HG03066 (cell line): Measurements from ENCODE around the gene HAGHL.
"Not testable (repeated sequence)": the region's sequence is repeated elsewhere in the genome, so short reads cannot be mapped to it uniquely, and the experiment has no call there.

ENCODE experiments used
- ATAC-seq: cut with Tn5 transposase; IDR thresholded peaks from one replicate; pipeline ENCODE4 v1.9.1; 2021; ENCODE audit warnings: low read depth; ENCODE audit not compliant: unreplicated experiment

HAGHL gene

DNA sequence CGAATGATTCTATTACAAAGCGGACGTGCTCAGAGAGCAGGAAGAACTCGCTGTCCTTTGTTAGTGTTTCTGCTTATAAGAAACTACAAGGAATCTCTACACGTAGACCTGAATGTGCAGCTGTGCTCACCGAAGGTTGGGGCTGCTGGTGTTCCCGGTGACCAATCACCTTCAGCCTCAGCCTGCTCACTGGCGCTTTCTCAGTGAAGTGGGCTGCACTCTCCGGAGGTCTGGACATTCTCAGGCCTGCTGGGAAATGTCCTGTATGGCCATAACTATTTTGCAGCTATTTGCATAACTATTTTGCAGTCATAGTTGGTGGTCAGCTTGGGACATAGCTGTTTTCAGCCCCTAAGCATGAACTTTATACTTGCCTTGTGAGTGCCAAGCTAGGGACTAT lies 23.6 kb downstream of the HAGHL start:
- ATAC-seq: no peak

DNA sequence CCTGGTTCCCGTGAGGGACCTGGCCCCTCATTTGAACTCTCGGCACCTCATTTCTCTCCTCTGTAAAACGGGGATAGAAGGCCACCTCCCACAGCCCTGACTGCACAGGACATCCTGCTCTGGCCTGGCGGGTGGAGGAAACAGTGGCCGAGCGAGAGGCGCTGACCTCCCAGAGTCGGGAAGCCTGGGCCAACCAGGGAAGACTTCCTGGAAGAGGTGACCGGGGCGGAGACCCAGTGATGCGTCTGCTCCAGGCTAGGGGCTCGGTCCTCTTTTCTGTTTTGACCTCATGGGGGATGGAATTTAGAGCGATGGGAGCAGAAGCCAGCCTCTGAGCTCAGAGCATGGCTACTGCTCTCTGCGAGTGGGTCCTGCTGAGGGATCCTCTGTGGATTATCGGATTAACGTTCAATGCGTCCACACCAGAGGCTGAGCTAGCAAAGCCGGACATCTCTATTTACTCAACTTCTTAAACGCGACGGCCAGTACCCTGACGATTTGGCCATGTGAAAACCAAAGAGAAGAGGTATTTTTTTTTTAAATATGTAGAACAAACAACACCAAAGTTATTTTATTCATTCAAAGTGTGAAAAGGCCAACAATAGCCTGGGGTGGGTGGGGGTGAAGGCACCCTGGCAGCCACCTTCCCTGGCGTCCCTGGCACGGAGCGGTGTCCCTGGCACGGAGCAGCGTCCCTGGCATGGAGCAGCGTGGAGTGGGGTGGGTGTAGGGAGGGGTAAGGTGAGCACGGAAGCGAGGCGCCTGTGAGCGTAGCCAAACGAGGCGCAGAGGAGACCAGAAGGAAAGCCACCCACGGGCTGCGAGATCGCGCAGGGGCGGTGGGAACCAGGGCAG lies 24.5 kb downstream of the HAGHL start:
- no peak for ATAC-seq

DNA sequence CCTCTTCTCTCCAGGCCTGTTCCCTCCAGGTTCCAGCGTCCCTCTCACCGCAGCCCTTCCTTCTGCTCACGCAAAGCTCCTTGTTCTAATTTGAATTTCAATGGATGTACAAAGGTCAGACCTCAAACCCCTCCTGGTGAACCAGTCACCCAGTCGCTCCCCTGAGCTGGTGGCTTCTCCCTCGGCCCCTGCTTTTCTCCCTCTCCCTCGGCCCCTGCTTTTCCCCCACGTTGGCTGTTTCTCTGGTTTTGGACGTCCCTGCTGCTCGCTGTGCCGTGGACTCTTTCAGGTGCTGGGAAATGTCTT lies 25.1 kb downstream of the HAGHL start:
- no peak for ATAC-seq

DNA sequence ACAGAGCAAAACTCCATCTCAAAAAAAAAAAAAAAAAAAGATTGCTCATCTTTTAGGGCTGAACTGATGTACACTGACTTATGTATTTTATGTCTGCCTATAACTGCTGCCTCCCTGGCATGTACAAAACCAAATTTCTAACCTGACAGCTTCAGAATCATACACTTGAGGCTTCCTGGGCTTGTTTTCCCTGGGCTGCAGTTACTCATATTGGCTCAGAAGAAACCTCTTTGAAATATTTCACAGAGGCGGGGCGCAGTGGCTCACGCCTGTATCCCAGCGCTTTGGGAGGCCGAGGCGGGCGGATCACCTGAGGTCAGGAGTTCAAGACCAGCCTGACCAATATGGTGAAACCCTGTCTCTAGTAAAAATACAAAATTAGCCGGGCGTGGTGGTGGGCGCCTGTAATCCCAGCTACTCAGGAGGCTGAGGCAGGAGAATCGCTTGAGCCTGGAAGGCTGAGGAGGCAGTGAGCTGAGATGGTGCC lies 27.3 kb downstream of the HAGHL start:
- ATAC-seq: not testable (repeated sequence)

DNA sequence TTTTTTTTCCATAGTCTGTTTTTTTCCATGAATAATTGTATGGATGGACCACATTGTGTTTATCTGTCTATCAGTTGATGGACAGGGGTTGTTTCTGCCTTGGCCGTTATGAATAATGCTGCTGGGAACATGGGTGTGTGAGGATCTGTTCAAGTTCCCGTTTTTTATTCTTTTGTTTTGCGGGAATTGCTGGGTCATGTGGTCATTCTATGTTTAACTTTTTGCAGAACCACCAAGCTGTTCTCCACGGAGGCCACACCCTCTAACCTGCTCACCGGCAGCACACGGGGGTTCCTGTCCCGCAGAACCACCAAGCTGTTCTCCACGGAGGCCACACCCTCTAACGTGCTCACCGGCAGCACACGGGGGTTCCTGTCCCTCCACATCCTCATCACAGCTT lies 27.8 kb downstream of the HAGHL start:
- ATAC-seq: no peak

DNA sequence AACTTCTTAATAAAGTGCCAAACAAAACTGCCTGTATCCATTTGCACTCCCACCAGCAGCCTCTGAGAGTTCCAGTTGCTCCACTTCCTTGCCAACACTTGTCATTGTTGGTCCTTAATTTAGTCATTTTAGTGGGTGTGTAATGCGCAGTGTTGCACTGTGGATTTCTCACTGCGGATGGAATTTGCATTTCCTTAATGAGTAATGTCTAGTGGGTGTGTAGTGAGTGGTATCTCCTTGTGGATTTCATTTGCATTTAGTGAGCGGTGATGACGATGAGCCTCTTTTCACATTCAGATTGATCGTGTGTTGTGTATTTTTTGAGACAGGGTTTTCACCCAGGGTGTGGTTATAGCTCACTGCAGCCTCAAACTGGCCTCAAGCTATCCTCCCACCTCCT lies 29.5 kb downstream of the HAGHL start:
- no peak for ATAC-seq

DNA sequence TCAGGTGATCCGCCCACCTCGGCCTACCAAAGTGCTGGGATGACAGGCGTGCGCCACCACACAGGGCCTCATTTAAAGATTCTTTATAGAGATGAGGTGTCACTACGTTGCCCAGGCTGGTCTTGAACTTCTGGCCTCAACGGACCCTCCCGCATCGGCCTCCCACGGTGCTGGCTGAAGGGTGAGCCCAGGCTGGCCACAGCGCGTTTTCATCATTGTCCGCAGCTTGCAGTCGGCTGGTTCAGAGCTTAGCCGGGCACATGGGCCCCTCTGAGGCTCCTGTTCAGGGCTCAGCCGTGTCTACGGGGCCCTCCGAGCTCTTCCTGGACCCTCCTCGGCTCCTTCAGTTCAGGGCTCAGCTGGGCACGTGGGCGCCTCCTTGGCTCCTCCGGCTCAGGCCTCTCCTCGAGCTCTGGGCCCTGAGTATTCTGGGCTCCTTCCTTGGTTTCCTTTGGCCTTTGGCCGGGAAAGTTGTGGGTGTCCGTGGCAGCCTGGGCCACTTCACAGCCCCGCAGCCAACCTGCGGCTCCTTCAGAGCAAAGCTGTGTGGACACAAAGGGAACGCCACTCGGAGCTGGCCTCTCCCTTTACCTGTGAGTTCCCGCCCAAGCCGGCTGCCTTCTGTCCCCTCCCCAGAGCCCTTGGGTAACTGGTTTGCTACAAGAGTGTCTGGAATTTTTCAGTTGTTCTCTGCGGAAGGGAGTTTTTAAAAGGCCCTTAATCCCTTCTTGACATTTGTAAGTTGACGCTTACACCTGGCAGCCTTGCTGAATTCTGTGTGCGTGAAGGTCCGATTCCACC lies 32.4 kb downstream of the HAGHL start:
- no peak for ATAC-seq

DNA sequence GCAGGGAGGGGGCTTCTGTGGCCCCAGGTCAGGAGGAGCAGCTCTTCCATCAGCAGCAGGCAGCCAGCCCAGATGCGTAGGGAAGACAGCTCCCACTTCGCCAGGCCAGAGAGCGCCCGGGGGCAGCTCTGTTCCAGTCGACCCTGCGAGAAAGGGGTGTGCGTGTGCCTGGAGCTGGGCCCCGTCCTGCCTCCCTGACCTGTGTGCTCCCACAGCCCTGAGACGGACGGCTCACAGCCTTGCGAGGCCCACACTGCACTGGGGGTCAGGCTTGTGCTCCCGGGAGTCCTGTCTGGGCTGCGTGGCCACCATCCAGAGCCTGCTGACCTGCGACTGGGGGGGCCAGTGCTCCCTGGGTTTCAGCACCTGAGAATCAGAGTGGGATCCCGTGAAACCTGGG lies 33.2 kb downstream of the HAGHL start:
- no peak for ATAC-seq

DNA sequence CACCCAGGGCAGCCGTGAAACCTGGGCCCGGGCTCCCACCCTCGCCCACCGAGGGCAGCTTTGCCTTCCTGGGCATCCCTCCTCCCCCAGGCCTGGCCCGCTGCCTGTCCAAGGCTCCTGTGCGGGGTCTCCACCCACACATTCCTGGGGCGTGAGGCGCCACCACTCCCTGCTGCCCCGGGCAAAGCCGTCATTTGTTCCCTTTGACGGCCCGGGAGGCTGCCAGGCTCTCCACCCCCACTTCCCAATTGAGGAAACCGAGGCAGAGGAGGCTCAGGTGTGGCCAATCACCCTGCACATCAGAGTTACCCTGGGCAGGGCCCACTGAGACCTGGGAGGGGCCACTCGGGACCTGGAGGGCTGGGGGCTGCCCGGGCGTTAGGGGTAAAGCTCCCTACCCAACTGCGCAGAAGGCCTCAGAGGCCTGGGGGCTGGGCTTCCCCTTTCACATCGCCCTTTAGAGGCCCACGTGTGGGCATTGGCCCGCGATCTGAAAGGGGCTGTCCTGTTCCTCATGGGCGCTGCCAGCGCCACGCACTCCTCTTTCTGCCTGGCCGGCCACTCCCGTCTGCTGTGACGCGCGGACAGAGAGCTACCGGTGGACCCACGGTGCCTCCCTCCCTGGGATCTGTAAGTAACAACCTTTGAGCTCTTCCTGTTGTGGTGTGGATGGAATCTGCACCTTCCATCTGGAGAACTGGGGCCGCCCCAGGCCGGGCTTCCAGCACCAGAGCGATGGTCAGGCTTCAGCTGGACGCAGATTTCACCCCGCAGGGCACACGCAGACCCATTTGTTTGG lies 33.8 kb downstream of the HAGHL start, which contains the start of gene MSLN:
Gene MSLN, plus strand, starts transcription at position 190 of the 799 bp plus-strand sequence. CDS start 1,947 bp downstream, outside the sequence.
- no peak for ATAC-seq

DNA sequence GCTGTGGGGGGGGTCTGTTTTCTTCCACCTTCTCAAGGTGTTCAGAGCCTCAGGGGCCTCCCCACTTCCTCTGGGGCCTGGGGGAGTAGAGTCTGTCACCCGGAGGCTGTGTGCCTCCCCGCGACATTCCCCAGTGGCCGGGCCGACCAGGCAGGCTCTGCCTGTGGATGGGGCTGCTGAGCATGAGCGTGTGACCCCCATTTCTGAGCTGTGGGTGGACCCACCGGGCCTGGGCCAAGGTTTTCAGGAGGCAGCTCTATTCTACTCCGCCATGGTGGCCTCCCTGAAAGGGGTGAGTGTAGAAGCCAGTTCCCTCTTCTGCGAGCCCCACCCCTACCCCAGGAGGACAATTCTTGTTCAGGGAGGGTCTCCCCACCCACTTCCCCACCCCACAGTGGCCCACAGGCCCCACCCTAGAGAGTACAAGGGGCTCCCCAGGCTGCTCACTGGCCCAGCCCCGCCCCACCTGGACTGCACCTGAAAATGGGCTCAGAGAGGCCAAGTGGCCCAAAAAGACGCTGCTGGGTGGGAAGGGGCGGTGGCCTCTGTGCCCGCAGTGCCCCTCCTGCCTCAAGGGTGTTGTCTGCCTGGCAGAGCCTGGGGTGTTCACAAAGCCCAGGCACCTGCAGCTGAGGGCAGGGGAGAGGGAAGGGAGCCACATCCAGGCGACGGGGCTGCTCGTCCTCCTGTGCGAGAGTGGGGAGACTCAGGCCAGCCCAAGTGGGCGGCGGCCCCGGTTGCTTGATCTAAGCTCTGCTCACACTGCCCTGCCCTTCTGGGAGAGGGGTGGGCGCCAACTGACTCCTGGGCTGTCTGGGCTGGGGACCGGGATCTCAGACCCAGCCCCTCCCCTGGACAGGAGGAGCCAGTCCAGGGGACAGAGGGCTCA lies 35.0 kb downstream of the HAGHL start:
- no peak for ATAC-seq

DNA sequence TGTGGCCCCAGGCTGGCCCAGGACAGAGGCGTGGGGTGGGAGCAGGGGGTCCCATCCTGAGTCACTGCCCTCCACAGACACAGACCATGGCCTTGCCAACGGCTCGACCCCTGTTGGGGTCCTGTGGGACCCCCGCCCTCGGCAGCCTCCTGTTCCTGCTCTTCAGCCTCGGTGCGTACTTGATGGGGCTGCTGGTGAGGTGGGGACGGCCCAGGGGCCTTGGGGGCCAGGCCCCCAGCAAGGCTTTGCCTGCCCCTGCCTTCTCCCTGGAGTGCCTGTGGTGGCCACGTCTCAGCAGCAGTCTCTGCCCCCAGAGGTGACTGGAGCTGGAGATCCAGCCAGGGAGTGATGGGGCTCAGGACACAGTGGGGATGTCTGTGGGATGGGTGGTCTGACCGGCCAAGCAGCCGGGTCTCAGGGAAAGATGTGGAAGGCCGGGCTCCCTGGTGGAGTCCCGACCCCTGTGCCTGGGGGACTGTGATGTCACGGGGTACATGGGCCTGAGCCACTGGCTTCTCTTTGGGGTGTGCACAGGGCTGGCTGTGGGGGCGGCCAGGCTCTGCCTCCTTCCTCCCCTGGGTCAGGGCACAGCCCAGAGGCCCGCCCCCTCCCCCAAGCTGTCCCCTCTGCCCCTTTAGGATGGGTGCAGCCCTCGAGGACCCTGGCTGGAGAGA lies 35.8 kb downstream of the HAGHL start:
- ATAC-seq: no peak

DNA sequence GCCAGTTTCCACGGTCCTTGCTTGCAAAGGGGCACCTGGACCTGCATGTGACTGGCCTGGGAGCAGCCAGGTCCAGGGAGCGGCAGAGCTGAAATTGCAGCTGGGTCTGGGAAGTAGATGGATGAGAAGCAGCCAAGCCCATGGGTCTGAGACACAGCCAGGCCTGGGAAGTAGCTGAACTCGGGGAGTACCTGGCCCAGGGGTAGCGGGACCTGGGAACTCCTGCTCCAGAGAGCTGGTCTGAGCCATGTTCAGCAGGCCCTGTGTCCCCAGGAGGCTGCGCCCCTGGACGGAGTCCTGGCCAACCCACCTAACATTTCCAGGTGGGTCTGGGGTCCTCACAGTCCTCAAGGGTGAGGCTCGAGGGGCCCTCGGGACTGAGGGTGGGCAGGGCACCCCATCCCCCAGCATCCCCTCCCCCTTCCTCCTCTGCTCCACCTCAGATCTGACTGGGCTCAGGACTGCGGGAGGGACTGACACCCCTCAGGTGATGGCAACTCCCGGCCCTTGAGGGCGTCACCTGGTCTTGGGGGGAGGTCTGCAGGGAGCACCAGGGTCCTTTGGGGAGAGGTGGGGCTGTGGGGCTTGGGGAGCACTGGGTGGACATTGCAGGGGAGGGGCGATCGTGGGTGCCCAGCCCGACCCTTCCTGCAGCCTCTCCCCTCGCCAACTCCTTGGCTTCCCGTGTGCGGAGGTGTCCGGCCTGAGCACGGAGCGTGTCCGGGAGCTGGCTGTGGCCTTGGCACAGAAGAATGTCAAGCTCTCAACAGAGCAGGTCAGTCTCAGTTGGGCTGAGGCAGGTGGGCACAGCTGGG lies 36.7 kb downstream of the HAGHL start:
- ATAC-seq: no peak

DNA sequence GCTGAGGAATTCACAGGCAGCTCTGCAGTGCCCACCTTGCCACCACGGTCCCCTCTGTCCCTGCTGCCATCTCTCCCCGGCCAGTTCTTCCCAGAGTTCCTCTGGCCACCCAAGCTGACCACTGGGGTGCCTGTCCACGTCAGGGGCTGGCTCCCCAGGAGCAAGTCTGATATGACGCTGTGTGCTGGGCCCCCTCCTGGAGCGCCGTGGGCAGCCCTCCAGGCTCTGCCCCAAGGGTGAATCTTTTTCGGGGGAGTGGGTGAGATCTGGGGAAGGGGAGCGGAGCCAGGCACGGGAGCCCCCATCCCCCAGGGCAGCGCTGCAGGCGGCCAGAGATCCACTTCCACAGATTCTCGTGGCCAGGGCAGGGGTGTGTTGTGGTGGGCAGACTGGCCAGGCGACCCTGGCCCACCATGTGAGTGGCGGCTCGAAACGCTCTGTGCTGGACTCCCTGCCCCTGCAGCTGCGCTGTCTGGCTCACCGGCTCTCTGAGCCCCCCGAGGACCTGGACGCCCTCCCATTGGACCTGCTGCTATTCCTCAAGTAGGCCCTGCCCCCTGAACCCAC lies 37.4 kb downstream of the HAGHL start:
- ATAC-seq: no peak

DNA sequence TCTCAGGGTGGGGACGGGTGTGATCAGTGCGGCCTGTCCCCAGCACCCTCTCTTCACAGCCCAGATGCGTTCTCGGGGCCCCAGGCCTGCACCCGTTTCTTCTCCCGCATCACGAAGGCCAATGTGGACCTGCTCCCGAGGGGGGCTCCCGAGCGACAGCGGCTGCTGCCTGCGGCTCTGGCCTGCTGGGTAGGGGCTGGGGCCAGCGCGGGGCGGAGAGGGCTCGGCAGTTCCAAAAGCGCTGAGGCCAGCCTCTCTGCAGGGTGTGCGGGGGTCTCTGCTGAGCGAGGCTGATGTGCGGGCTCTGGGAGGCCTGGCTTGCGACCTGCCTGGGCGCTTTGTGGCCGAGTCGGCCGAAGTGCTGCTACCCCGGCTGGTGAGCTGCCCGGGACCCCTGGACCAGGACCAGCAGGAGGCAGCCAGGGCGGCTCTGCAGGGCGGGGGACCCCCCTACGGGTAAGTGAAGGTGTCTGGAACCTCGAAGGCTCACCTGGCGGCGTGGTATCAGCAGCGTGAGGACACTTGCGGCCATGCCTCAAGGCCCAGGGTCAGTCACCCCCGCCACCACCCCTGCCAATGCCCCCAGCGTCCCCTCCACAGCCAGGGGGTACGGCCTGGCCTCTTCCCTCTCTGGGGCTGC lies 38.1 kb downstream of the HAGHL start:
- no peak for ATAC-seq

DNA sequence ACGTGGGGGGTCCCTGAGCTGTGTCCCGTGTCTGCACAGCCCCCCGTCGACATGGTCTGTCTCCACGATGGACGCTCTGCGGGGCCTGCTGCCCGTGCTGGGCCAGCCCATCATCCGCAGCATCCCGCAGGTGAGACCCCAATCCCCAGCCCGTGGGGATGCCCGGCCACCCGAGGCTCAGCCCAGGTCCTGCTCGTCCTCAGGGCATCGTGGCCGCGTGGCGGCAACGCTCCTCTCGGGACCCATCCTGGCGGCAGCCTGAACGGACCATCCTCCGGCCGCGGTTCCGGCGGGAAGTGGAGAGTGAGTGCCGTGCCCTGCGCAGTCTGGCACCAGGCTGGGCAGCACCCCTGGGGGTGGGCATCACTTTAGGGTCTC lies 38.6 kb downstream of the HAGHL start:
- ATAC-seq: no peak

DNA sequence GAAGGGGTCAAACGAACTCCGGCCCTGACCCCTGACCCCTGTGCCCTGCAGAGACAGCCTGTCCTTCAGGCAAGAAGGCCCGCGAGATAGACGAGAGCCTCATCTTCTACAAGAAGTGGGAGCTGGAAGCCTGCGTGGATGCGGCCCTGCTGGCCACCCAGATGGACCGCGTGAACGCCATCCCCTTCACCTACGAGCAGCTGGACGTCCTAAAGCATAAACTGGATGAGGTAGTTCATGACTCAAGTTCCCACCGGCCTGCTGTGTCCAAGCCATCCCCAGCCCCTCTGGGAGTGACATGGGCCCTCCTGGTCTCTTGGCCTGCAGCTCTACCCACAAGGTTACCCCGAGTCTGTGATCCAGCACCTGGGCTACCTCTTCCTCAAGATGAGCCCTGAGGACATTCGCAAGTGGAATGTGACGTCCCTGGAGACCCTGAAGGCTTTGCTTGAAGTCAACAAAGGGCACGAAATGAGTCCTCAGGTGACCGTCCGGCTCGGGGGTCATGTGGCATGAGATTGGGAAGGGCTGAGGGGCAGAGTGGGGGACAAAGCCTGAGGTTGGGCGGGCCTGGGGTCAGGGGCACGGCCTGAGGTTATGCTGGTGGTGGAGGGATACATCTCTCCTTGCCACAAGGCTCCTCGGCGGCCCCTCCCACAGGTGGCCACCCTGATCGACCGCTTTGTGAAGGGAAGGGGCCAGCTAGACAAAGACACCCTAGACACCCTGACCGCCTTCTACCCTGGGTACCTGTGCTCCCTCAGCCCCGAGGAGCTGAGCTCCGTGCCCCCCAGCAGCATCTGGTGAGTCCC lies 39.3 kb downstream of the HAGHL start:
- ATAC-seq: no peak
